HEK293 (cell line): ENCODE data around the gene SZT2.

Experiments used
- CTCF ChIA-PET: fragments of 350-600 bp; formaldehyde crosslinking; extraction: SDS; loops from one replicate; lab custom pipeline; 2021; ENCODE audit warnings: antibody characterized with exemption; lab: Yijun Ruan, JAX
- POLR2A ChIA-PET: fragments of 300-600 bp; formaldehyde crosslinking; extraction: SDS; loops from one replicate; lab custom pipeline; 2020; ENCODE audit warnings: antibody characterized with exemption, inconsistent platforms; lab: Yijun Ruan, JAX
- H3K27ac ChIP-seq: fragments of 200-500 bp; sonication (Bioruptor generic); 2 replicates; pipeline ENCODE4 v1.5.1; 2014; ENCODE audit warnings: low read depth, low read length, control low read depth, inconsistent platforms; ENCODE audit errors: extremely low read depth
- H3K36me3 ChIP-seq, 2 experiments: fragments of 200-500 bp in 1 of 2; sonication (Bioruptor generic) in 1 of 2; 1 replicate in 1 of 2; 2 replicates in 1 of 2; pipeline ENCODE4 v1.5.1; 2014 to 2017; ENCODE audit warnings: inconsistent platforms in 2 of 2, low read length in 2 of 2; ENCODE audit not compliant: control insufficient read depth in 2 of 2, insufficient read depth in 1 of 2
- H3K4me1 ChIP-seq: fragments of 200-500 bp; sonication (Bioruptor generic); 2 replicates; pipeline ENCODE4 v1.5.1; 2014; ENCODE audit warnings: mild to moderate bottlenecking, low read length, inconsistent platforms; ENCODE audit not compliant: control insufficient read depth, insufficient read depth
- H3K4me3 ChIP-seq: 2 replicates; pipeline ENCODE4 v1.5.1; 2011; ENCODE audit warnings: low read depth, mild to moderate bottlenecking, control low read depth, low read length, moderate library complexity
- H3K9me3 ChIP-seq: fragments of 200-500 bp; sonication (Bioruptor generic); 2 replicates; pipeline ENCODE4 v1.5.1; 2014; ENCODE audit warnings: low read depth, low read length, inconsistent platforms; ENCODE audit not compliant: control insufficient read depth, insufficient read depth
- BCL11B ChIP-seq: fragments of 450-650 bp; formaldehyde crosslinking; IDR thresholded peaks from 2 replicates; pipeline ENCODE4 v1.5.1; 2016; ENCODE audit warnings: low read depth, missing biosample characterization, missing genetic modification characterization
- GFI1B ChIP-seq: fragments of 450-650 bp; formaldehyde crosslinking; IDR thresholded peaks from 2 replicates; pipeline ENCODE4 v1.5.1; 2016; ENCODE audit warnings: missing biosample characterization, missing genetic modification characterization
- KLF9 ChIP-seq: fragments of 450-650 bp; formaldehyde crosslinking; IDR thresholded peaks from 2 replicates; pipeline ENCODE4 v1.5.1; 2016; ENCODE audit warnings: missing biosample characterization, missing genetic modification characterization, low read depth
- MYNN ChIP-seq: fragments of 450-650 bp; formaldehyde crosslinking; IDR thresholded peaks from 2 replicates; pipeline ENCODE4 v1.5.1; 2016; ENCODE audit warnings: missing biosample characterization, missing genetic modification characterization, borderline replicate concordance
- ZNF214 ChIP-seq: fragments of 450-650 bp; formaldehyde crosslinking; IDR thresholded peaks from 2 replicates; pipeline ENCODE4 v1.5.1; 2017; ENCODE audit warnings: missing biosample characterization, mild to moderate bottlenecking, missing genetic modification characterization, borderline replicate concordance
- ZNF221 ChIP-seq: fragments of 450-650 bp; formaldehyde crosslinking; IDR thresholded peaks from 2 replicates; pipeline ENCODE4 v1.5.1; 2017; ENCODE audit warnings: missing biosample characterization, missing genetic modification characterization, borderline replicate concordance
- ZNF521 ChIP-seq: fragments of 450-650 bp; formaldehyde crosslinking; IDR thresholded peaks from 2 replicates; pipeline ENCODE4 v1.5.1; 2017; ENCODE audit warnings: missing biosample characterization, mild to moderate bottlenecking, missing genetic modification characterization
- ZNF621 ChIP-seq: fragments of 450-650 bp; formaldehyde crosslinking; IDR thresholded peaks from 2 replicates; pipeline ENCODE4 v1.5.1; 2017; ENCODE audit warnings: missing biosample characterization, missing genetic modification characterization
- ZSCAN23 ChIP-seq: fragments of 450-650 bp; formaldehyde crosslinking; IDR thresholded peaks from 2 replicates; pipeline ENCODE4 v1.5.1; 2016; ENCODE audit warnings: missing biosample characterization, missing genetic modification characterization
- TF ChIP-seq, protein P1 (sequence below): fragments of 450-650 bp; formaldehyde crosslinking; IDR thresholded peaks from 2 replicates; pipeline ENCODE4 v1.5.1; 2016; ENCODE audit warnings: missing biosample characterization, missing genetic modification characterization
- TF ChIP-seq, protein P2 (sequence below): fragments of 450-650 bp; formaldehyde crosslinking; IDR thresholded peaks from 2 replicates; pipeline ENCODE4 v1.5.1; 2016; ENCODE audit warnings: missing biosample characterization, missing genetic modification characterization
- TF ChIP-seq, protein P3 (sequence below): fragments of 450-650 bp; formaldehyde crosslinking; conservative IDR thresholded peaks from 2 replicates; pipeline ENCODE4 v1.5.1; 2016; ENCODE audit warnings: low read depth, missing biosample characterization, missing genetic modification characterization
- TF ChIP-seq, protein P4 (sequence below): fragments of 450-650 bp; formaldehyde crosslinking; IDR thresholded peaks from 2 replicates; pipeline ENCODE4 v1.5.1; 2016; ENCODE audit warnings: missing biosample characterization, missing genetic modification characterization
- TF ChIP-seq, protein P5 (sequence below): fragments of 450-650 bp; IDR thresholded peaks from 2 replicates; pipeline ENCODE4 v1.5.1; 2018; ENCODE audit warnings: missing biosample characterization, mild to moderate bottlenecking, missing genetic modification characterization

The SZT2 gene

DNA sequence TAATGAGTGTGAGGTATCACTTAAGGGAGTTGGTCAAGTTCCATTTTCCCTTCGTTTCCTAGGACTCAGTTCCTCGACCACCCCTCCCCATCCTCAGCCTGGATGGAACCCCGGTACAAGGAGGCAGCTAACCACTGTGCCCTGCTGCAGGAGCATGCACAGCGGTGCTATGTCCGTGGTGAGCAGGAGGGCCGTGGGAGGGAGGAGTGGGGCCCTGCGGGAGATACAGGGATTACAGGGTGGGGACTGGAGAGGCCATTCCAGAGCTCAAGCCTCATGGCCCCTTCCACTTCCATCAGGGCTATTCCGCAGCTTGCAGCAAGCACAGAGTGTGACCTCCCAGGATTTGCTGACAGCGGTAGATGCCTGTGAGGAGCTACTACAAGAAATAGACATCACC lies 38.2 kb downstream of the SZT2 start (continued):
- TF ChIP-seq KLF9 (tag by site-specific recombination): no peak
- TF ChIP-seq, protein P1, sequence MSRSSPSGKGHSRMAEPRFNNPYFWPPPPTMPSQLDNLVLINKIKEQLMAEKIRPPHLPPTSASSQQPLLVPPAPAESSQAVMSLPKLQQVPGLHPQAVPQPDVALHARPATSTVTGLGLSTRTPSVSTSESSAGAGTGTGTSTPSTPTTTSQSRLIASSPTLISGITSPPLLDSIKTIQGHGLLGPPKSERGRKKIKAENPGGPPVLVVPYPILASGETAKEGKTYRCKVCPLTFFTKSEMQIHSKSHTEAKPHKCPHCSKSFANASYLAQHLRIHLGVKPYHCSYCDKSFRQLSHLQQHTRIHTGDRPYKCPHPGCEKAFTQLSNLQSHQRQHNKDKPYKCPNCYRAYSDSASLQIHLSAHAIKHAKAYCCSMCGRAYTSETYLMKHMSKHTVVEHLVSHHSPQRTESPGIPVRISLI (tag by site-specific recombination): no peak
- TF ChIP-seq, protein P2, sequence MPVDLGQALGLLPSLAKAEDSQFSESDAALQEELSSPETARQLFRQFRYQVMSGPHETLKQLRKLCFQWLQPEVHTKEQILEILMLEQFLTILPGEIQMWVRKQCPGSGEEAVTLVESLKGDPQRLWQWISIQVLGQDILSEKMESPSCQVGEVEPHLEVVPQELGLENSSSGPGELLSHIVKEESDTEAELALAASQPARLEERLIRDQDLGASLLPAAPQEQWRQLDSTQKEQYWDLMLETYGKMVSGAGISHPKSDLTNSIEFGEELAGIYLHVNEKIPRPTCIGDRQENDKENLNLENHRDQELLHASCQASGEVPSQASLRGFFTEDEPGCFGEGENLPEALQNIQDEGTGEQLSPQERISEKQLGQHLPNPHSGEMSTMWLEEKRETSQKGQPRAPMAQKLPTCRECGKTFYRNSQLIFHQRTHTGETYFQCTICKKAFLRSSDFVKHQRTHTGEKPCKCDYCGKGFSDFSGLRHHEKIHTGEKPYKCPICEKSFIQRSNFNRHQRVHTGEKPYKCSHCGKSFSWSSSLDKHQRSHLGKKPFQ (tag by site-specific recombination): no peak
- TF ChIP-seq, protein P3, sequence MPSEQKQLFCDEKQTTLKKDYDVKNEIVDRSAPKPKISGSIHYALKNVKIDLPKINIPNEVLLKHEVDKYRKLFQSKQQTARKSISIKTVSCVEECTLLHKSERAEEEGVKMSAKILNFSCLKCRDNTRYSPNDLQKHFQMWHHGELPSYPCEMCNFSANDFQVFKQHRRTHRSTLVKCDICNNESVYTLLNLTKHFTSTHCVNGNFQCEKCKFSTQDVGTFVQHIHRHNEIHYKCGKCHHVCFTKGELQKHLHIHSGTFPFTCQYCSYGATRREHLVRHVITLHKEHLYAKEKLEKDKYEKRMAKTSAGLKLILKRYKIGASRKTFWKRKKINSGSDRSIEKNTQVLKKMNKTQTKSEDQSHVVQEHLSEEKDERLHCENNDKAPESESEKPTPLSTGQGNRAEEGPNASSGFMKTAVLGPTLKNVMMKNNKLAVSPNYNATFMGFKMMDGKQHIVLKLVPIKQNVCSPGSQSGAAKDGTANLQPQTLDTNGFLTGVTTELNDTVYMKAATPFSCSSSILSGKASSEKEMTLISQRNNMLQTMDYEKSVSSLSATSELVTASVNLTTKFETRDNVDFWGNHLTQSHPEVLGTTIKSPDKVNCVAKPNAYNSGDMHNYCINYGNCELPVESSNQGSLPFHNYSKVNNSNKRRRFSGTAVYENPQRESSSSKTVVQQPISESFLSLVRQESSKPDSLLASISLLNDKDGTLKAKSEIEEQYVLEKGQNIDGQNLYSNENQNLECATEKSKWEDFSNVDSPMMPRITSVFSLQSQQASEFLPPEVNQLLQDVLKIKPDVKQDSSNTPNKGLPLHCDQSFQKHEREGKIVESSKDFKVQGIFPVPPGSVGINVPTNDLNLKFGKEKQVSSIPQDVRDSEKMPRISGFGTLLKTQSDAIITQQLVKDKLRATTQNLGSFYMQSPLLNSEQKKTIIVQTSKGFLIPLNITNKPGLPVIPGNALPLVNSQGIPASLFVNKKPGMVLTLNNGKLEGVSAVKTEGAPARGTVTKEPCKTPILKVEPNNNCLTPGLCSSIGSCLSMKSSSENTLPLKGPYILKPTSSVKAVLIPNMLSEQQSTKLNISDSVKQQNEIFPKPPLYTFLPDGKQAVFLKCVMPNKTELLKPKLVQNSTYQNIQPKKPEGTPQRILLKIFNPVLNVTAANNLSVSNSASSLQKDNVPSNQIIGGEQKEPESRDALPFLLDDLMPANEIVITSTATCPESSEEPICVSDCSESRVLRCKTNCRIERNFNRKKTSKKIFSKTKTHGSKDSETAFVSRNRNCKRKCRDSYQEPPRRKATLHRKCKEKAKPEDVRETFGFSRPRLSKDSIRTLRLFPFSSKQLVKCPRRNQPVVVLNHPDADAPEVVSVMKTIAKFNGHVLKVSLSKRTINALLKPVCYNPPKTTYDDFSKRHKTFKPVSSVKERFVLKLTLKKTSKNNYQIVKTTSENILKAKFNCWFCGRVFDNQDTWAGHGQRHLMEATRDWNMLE (tag by site-specific recombination): no peak
- TF ChIP-seq ZNF221: no peak
- TF ChIP-seq ZNF521 (tag by site-specific recombination): no peak

DNA sequence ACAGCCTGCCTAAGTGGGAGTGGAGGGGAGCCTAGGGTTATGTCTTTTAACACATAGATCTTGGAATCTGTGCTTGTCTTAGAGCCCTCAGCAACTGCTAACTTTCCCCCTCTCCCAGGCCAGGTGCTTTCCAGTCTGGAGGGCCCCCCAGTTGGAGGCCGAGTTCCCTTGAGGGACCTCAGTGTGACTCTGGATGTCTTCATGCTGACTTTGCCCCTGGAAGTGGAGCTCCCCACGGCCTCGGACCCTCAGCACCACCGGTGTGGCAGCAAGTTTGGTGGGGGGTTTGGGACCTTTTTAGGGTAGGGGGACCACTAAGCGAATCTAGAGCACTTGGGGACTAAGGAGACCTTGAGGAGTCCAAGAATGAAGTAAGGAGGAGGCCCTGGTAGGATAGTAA lies 41.1 kb downstream of the SZT2 start:
- ChIA-PET POLR2A (no interaction called here), CTCF (interaction anchor here (0.7 kb wide), 1 partner anchor 11 kb away, joined by 3 read pairs; no protein-coding TSS in a partner anchor)
- Histone ChIP-seq H3K36me3 (peaks cover 16 to 100% of the 10 kb centered on the region in 2 experiments), H3K4me3 (no peak overlapping the region), H3K4me1 (no peaks in the 10 kb centered on the region), H3K27ac (no peak overlapping the region), H3K9me3 (no peaks in the 10 kb centered on the region)
- TF ChIP-seq BCL11B (tag by site-specific recombination): no peak
- no peak for TF ChIP-seq GFI1B (tag by site-specific recombination)
- TF ChIP-seq ZSCAN23: no peak
- TF ChIP-seq, protein P4, sequence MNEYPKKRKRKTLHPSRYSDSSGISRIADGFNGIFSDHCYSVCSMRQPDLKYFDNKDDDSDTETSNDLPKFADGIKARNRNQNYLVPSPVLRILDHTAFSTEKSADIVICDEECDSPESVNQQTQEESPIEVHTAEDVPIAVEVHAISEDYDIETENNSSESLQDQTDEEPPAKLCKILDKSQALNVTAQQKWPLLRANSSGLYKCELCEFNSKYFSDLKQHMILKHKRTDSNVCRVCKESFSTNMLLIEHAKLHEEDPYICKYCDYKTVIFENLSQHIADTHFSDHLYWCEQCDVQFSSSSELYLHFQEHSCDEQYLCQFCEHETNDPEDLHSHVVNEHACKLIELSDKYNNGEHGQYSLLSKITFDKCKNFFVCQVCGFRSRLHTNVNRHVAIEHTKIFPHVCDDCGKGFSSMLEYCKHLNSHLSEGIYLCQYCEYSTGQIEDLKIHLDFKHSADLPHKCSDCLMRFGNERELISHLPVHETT (tag by site-specific recombination): no peak
- no peak for TF ChIP-seq MYNN (tag by site-specific recombination)
- TF ChIP-seq, protein P5, sequence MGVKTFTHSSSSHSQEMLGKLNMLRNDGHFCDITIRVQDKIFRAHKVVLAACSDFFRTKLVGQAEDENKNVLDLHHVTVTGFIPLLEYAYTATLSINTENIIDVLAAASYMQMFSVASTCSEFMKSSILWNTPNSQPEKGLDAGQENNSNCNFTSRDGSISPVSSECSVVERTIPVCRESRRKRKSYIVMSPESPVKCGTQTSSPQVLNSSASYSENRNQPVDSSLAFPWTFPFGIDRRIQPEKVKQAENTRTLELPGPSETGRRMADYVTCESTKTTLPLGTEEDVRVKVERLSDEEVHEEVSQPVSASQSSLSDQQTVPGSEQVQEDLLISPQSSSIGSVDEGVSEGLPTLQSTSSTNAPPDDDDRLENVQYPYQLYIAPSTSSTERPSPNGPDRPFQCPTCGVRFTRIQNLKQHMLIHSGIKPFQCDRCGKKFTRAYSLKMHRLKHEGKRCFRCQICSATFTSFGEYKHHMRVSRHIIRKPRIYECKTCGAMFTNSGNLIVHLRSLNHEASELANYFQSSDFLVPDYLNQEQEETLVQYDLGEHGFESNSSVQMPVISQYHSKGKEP (tag by site-specific recombination): no peak
- TF ChIP-seq ZNF621: no peak
- no peak for TF ChIP-seq ZNF521 (tag by site-specific recombination)
- no peak for TF ChIP-seq ZNF214 (tag by site-specific recombination)
